GM10847 (cell line): Measurements from ENCODE around the gene CATSPERD.

Experiments
- POLR2A ChIP-seq: IDR thresholded peaks from 2 replicates; pipeline ENCODE4 v1.6.1; 2011; ENCODE audit not compliant: insufficient read length; ENCODE audit errors: extremely low read depth

The CATSPERD gene

GRCh38 chr19:5700455-5701092 lies 19.9 kb upstream of the CATSPERD start:
- no peak for TF ChIP-seq POLR2A

GRCh38 chr19:5703819-5704818 lies 16.3 kb upstream of the CATSPERD start:
- TF ChIP-seq POLR2A: no peak

GRCh38 chr19:5705552-5705951 lies 14.9 kb upstream of the CATSPERD start:
- TF ChIP-seq POLR2A: no peak

GRCh38 chr19:5706876-5707573 lies 13.4 kb upstream of the CATSPERD start:
- TF ChIP-seq POLR2A: no peak

DNA sequence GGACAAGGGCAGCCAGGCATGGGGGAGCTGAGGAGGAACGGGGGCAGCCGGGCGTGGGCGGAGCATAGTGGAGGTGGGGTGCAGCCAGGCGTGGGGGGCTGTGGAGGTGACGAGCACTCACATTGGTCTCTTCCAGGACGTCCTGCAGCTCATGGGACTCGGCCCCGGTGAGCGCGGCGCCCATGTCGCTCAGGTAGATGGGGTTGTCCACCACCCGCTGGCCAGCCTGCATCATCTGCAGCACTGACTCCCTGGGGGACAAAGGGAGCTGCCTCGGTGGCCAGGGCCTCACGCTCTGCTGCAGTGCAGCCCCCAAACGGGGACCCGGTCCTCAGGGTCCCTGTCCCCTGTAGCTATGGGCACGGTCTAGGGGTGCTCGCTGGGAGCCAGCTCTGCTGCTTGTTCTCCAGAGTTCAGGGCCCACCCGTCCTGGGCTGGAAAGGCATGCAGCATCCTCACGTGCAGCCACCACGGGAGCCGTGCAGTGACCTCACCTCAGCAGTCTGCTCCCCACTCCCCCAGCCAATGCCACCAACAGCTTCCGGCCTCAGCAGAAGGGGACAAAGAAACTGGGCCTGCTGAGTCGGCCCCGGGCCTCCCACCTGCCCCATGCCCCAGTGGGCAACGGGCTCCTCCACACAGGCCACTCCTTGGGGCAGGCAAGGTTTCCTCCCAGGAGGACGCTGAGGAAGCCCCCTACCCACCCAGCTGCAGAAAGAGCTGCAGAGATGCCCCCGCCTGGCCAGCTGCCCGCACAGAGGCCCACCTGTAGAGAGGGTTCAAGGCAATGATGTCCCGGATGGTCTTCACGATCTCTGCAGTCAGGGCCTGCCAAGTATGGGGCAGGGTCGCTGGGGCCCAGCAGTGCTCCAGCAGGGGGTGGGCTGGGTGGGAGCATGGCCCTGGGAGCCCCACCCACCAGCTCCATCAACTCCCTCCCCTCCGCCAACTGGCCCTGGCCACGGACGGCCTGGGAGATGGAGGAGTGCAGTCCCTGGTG lies 12.6 kb upstream of the CATSPERD start:
- no peak for TF ChIP-seq POLR2A

- no peak for TF ChIP-seq POLR2A
Observed at GRCh38 chr19:5711025-5711424, 9.4 kb upstream of the CATSPERD start.

GRCh38 chr19:5711713-5712161 lies 8.7 kb upstream of the CATSPERD start:
- no peak for TF ChIP-seq POLR2A

GRCh38 chr19:5713228-5713627 lies 7.2 kb upstream of the CATSPERD start:
- TF ChIP-seq POLR2A: no peak

DNA sequence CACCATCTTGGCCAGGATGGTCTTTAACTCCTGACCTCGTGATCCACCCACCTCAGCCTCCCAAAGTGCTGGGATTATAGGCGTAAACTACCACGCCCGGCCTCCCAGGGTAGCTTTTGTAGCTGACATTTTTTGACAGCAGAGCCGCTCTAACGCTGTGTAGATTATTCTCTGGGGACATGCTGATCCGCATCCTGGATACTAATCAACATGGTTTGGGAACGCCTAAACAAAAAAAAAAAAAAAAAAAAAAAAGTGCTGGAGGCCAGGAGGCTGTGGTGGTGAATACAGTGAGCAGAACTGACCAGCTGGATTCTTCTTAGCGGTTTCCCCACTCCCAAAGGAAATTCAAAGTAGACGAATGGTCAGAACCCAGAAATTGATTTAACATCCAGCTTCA lies 5.6 kb upstream of the CATSPERD start:
- no peak for TF ChIP-seq POLR2A

DNA sequence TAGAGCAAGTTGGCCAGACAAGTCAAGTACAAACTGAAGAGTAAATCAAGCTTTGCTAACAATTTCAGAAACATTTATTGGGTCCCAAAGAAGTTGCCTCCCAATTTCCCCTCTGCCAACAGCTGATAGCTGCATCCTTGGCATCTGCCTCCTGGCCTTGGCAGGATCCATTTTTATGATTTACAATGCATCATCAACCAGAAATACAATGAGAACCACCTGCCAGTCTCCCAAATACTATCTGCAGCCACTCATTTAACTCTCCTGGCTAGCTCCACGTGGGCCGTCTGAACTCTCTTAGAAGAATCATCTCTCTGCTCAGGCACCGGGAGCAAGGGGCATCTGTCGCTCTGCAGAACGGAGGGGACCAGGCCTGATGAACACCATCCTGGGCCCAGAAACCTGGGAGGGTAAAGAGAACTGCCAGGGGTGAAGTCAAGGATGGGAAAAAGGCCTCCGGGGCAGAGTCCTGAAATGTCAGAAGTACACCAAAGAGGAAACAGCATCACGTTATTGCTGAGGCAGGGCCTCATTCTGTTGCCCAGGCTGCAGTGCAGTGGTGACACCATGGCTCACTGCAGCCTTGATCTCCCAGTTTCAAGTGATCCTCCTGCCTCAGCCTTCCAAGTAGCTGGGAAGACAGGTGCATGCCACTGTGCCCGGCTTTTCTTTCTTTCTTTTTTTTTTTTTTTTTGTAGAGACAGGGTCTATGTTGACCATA lies 3.1 kb upstream of the CATSPERD start:
- no peak for TF ChIP-seq POLR2A

- TF ChIP-seq POLR2A: no peak
Observed at GRCh38 chr19:5718037-5718578, 2.3 kb upstream of the CATSPERD start.

GRCh38 chr19:5718579-5719273 lies 1.7 kb upstream of the CATSPERD start:
- TF ChIP-seq POLR2A: no peak
